ENCODE results near the gene FAM110C.

- TF ChIP-seq EZH2 (IDR thresholded peaks at IDR 0.05; ENCODE audit: low read length, missing control alignments): no peak
- no peak for TF ChIP-seq CTCF (conservative IDR thresholded peaks at IDR 0.05 in 1 of 2, IDR thresholded peaks at IDR 0.05 in 1 of 2; ENCODE audit: low read depth in 1 of 2, low read length in 2 of 2)
Measured at GRCh38 chr2:92326-92725, 46.0 kb upstream of the FAM110C start.
